Liver (tissue), 3 donors: Measurements from ENCODE around the gene CASZ1.

Source experiments
- EGR1 ChIP-seq, 2 donors: IDR thresholded peaks; 2 replicates each; pipeline ENCODE4 v1.6.1; 2016 to 2018; ENCODE audit warnings: antibody characterized with exemption in 2 of 2, low read depth in 2 of 2
- FOXA1 ChIP-seq: IDR thresholded peaks from 2 replicates; pipeline ENCODE4 v1.6.1; 2016; ENCODE audit warnings: antibody characterized with exemption
- GABPA ChIP-seq, 2 donors: IDR thresholded peaks in 1 of 2; conservative IDR thresholded peaks in 1 of 2; 2 replicates each; pipeline ENCODE4 v1.6.1; 2016; ENCODE audit warnings: antibody characterized with exemption in 2 of 2, mild to moderate bottlenecking in 1 of 2, moderate library complexity in 1 of 2
- HNF4A ChIP-seq, 2 donors: conservative IDR thresholded peaks; 2 replicates each; pipeline ENCODE4 v1.6.1; 2016; ENCODE audit warnings: antibody characterized with exemption in 2 of 2, mild to moderate bottlenecking in 2 of 2
- JUND ChIP-seq, 2 donors: IDR thresholded peaks; 2 replicates each; pipeline ENCODE4 v1.6.1; 2016; ENCODE audit warnings: antibody characterized with exemption in 2 of 2
- RAD21 ChIP-seq, 2 donors: IDR thresholded peaks; 2 replicates each; pipeline ENCODE4 v1.6.1; 2016; ENCODE audit warnings: antibody characterized with exemption in 2 of 2, mild to moderate bottlenecking in 2 of 2
- SP1 ChIP-seq: IDR thresholded peaks from 2 replicates; pipeline ENCODE4 v1.6.1; 2018; ENCODE audit warnings: antibody characterized with exemption, mild to moderate bottlenecking
- TAF1 ChIP-seq: conservative IDR thresholded peaks from 2 replicates; pipeline ENCODE4 v1.6.1; 2016; ENCODE audit warnings: antibody characterized with exemption, mild to moderate bottlenecking
- YY1 ChIP-seq: IDR thresholded peaks from 2 replicates; pipeline ENCODE4 v1.6.1; 2016; ENCODE audit warnings: antibody characterized with exemption, mild to moderate bottlenecking
- TF ChIP-seq, protein P1 (sequence below): fragments of 150-350 bp; IDR thresholded peaks from 2 replicates; pipeline ENCODE4 v1.5.1; 2017; ENCODE audit warnings: improper control_type of control experiment, low read depth, low read length; ENCODE audit not compliant: missing input control
- TF ChIP-seq, protein P2 (sequence below): IDR thresholded peaks from 2 replicates; pipeline ENCODE4 v1.6.1; 2016; ENCODE audit warnings: antibody characterized with exemption, mild to moderate bottlenecking
- donor health status: healthy.
- donor health status: healthy.

DNA sequence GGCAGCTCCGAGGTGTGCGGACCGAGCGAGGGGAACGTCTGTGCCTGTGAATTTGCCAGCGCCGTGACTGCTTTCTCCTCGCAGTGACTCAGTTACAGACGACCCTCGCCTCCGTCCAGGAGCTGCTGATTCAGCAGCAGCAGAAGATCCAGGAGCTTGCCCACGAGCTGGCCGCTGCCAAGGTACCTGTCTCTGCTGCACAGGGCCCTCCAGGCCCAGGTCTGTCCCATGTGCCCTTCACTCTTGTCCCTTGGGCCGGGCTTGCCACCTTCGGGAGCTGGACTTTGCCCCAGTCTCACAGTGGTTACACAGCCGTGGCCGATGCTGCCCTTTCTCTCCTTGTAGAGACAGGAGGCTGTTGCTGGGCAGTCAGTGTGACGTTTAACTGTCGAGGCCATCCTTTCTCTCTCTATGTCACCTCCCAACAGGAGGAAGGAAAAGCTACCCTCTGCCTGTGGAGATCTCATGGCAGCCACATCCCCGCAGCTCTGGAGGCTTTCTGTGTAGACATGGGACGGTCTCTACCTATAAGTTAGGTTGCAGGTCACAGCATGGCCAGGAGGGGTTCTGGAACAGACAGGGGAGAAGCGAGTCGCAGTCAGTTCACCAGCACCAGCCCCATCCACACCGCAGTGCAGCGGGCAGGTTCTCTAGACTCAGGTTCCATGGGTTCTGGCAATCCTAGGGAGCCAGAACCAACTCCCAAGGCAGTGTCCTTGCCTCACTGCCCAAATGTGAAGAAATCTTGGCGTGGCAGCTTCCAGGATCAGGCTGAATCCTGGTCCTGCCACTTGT, 172.0 kb downstream of the CASZ1 start:
- TF ChIP-seq, protein P1, sequence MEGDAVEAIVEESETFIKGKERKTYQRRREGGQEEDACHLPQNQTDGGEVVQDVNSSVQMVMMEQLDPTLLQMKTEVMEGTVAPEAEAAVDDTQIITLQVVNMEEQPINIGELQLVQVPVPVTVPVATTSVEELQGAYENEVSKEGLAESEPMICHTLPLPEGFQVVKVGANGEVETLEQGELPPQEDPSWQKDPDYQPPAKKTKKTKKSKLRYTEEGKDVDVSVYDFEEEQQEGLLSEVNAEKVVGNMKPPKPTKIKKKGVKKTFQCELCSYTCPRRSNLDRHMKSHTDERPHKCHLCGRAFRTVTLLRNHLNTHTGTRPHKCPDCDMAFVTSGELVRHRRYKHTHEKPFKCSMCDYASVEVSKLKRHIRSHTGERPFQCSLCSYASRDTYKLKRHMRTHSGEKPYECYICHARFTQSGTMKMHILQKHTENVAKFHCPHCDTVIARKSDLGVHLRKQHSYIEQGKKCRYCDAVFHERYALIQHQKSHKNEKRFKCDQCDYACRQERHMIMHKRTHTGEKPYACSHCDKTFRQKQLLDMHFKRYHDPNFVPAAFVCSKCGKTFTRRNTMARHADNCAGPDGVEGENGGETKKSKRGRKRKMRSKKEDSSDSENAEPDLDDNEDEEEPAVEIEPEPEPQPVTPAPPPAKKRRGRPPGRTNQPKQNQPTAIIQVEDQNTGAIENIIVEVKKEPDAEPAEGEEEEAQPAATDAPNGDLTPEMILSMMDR = no peak
- TF ChIP-seq RAD21 (IDR thresholded peaks at IDR 0.05) (peak in 1 of 2 donors; percentile 42), FOXA1 (no peak), SP1 (peak; percentile 24), HNF4A (conservative IDR thresholded peaks at IDR 0.05) (peak; percentile 80 to 90), GABPA (IDR thresholded peaks at IDR 0.05 in 1 of 2, conservative IDR thresholded peaks at IDR 0.05 in 1 of 2) (no peak), TAF1 (no peak), EGR1 (IDR thresholded peaks at IDR 0.05; ENCODE audit: low read depth in 2 of 2) (no peak), YY1 (no peak), JUND (IDR thresholded peaks at IDR 0.05) (no peak)
- TF ChIP-seq, protein P2, sequence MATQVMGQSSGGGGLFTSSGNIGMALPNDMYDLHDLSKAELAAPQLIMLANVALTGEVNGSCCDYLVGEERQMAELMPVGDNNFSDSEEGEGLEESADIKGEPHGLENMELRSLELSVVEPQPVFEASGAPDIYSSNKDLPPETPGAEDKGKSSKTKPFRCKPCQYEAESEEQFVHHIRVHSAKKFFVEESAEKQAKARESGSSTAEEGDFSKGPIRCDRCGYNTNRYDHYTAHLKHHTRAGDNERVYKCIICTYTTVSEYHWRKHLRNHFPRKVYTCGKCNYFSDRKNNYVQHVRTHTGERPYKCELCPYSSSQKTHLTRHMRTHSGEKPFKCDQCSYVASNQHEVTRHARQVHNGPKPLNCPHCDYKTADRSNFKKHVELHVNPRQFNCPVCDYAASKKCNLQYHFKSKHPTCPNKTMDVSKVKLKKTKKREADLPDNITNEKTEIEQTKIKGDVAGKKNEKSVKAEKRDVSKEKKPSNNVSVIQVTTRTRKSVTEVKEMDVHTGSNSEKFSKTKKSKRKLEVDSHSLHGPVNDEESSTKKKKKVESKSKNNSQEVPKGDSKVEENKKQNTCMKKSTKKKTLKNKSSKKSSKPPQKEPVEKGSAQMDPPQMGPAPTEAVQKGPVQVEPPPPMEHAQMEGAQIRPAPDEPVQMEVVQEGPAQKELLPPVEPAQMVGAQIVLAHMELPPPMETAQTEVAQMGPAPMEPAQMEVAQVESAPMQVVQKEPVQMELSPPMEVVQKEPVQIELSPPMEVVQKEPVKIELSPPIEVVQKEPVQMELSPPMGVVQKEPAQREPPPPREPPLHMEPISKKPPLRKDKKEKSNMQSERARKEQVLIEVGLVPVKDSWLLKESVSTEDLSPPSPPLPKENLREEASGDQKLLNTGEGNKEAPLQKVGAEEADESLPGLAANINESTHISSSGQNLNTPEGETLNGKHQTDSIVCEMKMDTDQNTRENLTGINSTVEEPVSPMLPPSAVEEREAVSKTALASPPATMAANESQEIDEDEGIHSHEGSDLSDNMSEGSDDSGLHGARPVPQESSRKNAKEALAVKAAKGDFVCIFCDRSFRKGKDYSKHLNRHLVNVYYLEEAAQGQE = no peak
